Measurements from ENCODE around the gene TAOK1. TPM values are rescaled to one million over a fixed set of nuclear protein-coding genes. Genes with fewer than 3 reads are reported as not detected.

Gene TAOK1
- total and polyA plus RNA-seq, 12 donors = 6.4 to 66.3 (median 46.6) TPM

DNA sequence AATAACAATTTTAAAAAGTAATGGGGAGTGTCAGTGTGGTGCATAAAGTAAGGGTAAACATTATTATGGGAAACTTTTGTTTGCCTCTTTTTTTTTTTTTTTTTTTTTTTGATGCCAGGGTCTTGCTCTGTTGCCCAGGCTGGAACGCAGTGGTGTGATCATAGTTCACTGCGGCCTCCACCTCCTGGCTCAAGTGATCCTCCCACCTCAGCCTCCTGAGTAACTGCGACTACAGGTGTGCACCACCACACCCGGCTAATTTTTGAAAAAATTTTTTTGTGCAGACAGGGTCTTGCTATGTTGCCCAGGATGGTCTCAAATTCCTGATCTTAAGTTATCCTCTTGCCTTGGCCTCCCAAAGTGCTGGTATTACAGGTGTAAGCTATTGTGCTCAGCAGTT, 10.7 kb downstream of the TAOK1 start:
- peaks cover 0 to 27% of the 10 kb centered on the region in 2 donors for H3K4me1 ChIP-seq (replicated peaks in 1 of 2)
- TF ChIP-seq, protein P1, sequence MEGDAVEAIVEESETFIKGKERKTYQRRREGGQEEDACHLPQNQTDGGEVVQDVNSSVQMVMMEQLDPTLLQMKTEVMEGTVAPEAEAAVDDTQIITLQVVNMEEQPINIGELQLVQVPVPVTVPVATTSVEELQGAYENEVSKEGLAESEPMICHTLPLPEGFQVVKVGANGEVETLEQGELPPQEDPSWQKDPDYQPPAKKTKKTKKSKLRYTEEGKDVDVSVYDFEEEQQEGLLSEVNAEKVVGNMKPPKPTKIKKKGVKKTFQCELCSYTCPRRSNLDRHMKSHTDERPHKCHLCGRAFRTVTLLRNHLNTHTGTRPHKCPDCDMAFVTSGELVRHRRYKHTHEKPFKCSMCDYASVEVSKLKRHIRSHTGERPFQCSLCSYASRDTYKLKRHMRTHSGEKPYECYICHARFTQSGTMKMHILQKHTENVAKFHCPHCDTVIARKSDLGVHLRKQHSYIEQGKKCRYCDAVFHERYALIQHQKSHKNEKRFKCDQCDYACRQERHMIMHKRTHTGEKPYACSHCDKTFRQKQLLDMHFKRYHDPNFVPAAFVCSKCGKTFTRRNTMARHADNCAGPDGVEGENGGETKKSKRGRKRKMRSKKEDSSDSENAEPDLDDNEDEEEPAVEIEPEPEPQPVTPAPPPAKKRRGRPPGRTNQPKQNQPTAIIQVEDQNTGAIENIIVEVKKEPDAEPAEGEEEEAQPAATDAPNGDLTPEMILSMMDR (IDR thresholded peaks at IDR 0.05) = no peak
- no peak for TF ChIP-seq POLR2A (IDR thresholded peaks at IDR 0.05)
- WGBS, 4 donors = 87 to 98% (median 96%) methylated on average over 4 of the region's 4 CpGs
- H3K4me3 ChIP-seq = no peak overlapping the region
- no peaks in the 10 kb centered on the region for H3K27me3 ChIP-seq
- intact Hi-C loops (cut with DNase I) = no loop called here
- no peak overlapping the region for H3K27ac ChIP-seq
- no peak for DNase-seq
- H3K9me3 ChIP-seq (replicated peaks in 1 of 3) = no peaks in the 10 kb centered on the region
- peaks cover 0 to 18% of the 10 kb centered on the region in 2 donors for H3K36me3 ChIP-seq (replicated peaks in 1 of 2)

DNA sequence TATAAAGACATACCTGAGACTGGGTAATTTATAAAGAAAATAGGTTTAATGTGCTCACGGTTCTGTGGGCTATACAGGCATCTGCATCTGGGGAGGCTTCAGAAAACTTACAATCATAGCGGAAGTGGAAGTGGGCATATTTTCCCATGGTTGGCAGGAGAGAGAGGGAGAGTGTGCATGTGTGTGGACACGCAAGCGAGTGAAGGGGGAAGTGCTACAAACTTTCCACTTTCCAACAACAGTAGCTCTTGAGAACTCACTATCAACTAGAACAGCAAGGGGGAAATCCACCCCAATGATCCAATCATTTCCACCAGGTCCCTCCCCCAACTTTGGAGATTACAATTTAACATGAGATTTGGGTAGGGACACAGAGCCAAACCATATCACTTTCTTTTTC, 11.1 kb downstream of the TAOK1 start:
- H3K9me3 ChIP-seq (replicated peaks in 1 of 3) = no peaks in the 10 kb centered on the region
- TF ChIP-seq, protein P1 (IDR thresholded peaks at IDR 0.05) = no peak
- no peak for TF ChIP-seq POLR2A (IDR thresholded peaks at IDR 0.05)
- H3K27me3 ChIP-seq = no peaks in the 10 kb centered on the region
- peaks cover 0 to 27% of the 10 kb centered on the region in 2 donors for H3K4me1 ChIP-seq (replicated peaks in 1 of 2)
- H3K4me3 ChIP-seq = no peak overlapping the region
- H3K27ac ChIP-seq = no peak overlapping the region
- intact Hi-C loops (cut with DNase I) = no loop called here
- WGBS, 4 donors = 81 to 89% (median 84%) methylated on average over 4 of the region's 4 CpGs
- H3K36me3 ChIP-seq (replicated peaks in 1 of 2) = peaks cover 0 to 18% of the 10 kb centered on the region in 2 donors
- peak in 1 of 7 donors; percentile 34 for DNase-seq

DNA sequence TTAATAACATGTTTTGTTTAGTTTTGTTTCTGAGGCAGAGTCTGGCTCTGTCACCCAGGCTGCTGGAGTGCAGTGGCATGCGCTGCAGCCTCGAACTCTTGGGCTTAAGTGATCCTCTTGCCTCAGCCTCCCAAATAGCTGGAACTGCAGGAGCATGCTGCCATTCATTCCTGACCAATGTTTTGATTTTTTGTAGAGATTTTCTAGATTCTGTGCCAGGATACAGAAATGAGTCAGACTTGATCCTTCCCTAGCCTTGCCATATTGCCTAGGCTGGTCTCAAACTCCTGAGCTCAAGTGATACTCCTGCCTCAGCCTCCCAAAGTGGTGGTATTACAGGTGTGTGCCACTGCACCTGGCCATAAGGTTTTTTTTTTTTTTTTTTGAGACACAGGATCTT, 17.7 kb downstream of the TAOK1 start:
- peaks cover 0 to 3% of the 10 kb centered on the region in 2 donors for H3K36me3 ChIP-seq (replicated peaks in 1 of 2)
- intact Hi-C loops (cut with DNase I) = no loop called here
- no peaks in the 10 kb centered on the region for H3K27me3 ChIP-seq
- DNase-seq = peak in 1 of 7 donors; percentile 25
- no peaks in the 10 kb centered on the region for H3K9me3 ChIP-seq (replicated peaks in 1 of 3)
- no peak for TF ChIP-seq POLR2A (IDR thresholded peaks at IDR 0.05)
- TF ChIP-seq, protein P1 (IDR thresholded peaks at IDR 0.05) = no peak
- no peak overlapping the region for H3K4me3 ChIP-seq
- WGBS, 4 donors = 94 to 98% (median 96%) methylated on average over 2 of the region's 2 CpGs
- no peak overlapping the region for H3K27ac ChIP-seq
- H3K4me1 ChIP-seq (replicated peaks in 1 of 2) = peaks cover 4 to 22% of the 10 kb centered on the region in 2 donors

DNA sequence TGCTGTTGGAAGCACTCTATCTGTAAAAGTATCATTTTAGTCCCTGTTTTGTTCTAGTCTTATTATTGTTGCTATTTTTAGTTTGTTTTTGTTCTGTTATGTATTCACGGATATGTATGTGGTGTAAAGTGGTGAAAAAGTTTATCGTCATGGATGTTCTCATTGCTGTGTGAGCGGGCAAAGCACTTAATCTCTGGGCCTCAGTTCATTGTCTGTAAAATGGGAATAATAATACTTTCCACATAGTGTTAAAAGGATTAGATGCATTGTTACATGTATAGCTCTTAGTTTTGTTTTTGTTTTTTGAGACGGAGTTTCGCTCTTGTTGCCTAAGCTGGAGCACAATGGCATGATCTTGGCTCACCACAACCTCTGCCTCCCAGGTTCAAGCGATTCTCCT, 19.8 kb downstream of the TAOK1 start:
- Histone ChIP-seq H3K27ac (no peak overlapping the region), H3K27me3 (no peaks in the 10 kb centered on the region), H3K9me3 (replicated peaks in 1 of 3) (no peaks in the 10 kb centered on the region), H3K36me3 (replicated peaks in 1 of 2) (peaks cover 0 to 3% of the 10 kb centered on the region in 2 donors), H3K4me1 (replicated peaks in 1 of 2) (peaks cover 6 to 23% of the 10 kb centered on the region in 2 donors), H3K4me3 (no peak overlapping the region)
- 83 to 89% (median 86%) methylated on average over 6 of the region's 6 CpGs for WGBS, 4 donors
- DNase-seq = no peak
- TF ChIP-seq, protein P1 (IDR thresholded peaks at IDR 0.05) = no peak
- TF ChIP-seq POLR2A (IDR thresholded peaks at IDR 0.05) = no peak
- intact Hi-C loops (cut with DNase I) = no loop called here

Data from adrenal gland (tissue), 12 donors.